HFFc6 (cell line): ENCODE data around the gene SLAIN2. TPM values are rescaled to one million over a fixed set of nuclear protein-coding genes. Genes with fewer than 3 reads are reported as not detected.

Experiments used
- DNase-seq: peaks from one replicate; pipeline ENCODE4 v3.0.0-alpha.2; 2018
- H3K27ac Mint-ChIP-seq: 2 replicates; pipeline ENCODE4 v1.8.0; 2020; ENCODE audit warnings: mild to moderate bottlenecking, mixed read lengths
- H3K27me3 Mint-ChIP-seq: 2 replicates; pipeline ENCODE4 v1.8.0; 2021; ENCODE audit warnings: mild to moderate bottlenecking, moderate library complexity, mixed read lengths; ENCODE audit not compliant: insufficient read depth
- H3K36me3 Mint-ChIP-seq: 2 replicates; pipeline ENCODE4 v1.8.0; 2021; ENCODE audit warnings: low read depth, mixed read lengths
- H3K4me1 Mint-ChIP-seq: 2 replicates; pipeline ENCODE4 v1.8.0; 2020; ENCODE audit warnings: low read depth, mixed read lengths
- H3K4me3 Mint-ChIP-seq: 2 replicates; pipeline ENCODE4 v1.8.0; 2020; ENCODE audit warnings: mild to moderate bottlenecking, moderate library complexity, mixed read lengths
- H3K9me3 Mint-ChIP-seq: 2 replicates; pipeline ENCODE4 v1.8.0; 2020; ENCODE audit warnings: mild to moderate bottlenecking, mixed read lengths
- total RNA-seq, 6 experiments: library from RNA; stranded (reverse); fragmentation: NEBNext Ultra II Directional; extraction: Animal tissue kit (Norgen Biotek cat#: 25700); gene quantifications; 2 replicates in 1 of 6; 3 replicates in 5 of 6; pipeline ENCODE4 v1.2.3, GENCODE V29; 2021
- TF ChIP-seq, protein P1 (sequence below): fragments of 200-600 bp; sonication (generic); IDR thresholded peaks from 2 replicates; pipeline ENCODE4 v1.5.0; 2021; ENCODE audit warnings: antibody characterized with exemption, mild to moderate bottlenecking

The SLAIN2 gene
- total RNA-seq, 6 experiments from 2014 or later = 93.7 to 136 (median 114) TPM

DNA sequence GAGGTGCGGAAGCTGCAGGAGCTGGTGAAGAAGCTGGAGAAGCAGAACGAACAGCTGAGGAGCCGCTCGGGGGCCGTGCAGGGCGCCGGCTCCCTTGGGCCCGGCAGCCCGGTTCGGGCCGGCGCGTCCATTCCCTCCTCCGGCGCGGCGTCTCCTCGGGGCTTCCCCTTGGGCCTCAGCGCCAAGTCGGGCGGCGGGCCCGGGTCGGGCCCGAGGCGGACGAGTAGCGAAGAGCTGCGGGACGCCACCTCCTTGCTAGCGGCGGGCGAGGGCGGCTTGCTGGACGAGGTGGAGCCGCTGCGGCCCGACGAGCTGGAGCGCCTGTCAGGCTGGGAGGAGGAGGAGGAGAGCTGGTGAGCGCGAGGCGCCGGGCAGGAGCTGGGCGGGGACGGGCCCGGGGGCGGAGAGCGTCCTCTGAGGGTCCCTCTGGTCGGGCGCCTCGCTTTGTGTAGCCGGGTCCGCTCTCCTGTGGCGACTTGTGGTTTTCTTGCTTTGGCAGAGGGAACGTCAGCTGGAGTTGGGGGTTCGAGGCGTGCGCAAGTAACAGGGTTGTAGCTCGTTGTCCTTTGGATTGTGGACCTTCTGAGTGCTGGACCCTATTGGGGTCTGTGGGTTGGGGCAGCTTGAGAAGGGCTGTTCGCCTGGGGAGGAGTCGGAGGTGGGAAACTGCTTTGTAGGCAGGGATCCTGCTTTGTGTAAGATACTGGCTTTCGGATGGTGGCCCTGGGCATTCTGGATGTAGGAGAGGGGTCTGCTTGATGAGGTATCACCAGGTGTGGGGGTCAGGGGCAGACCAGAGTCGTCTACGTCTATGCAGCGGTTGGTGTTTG lies 662 bp downstream of the SLAIN2 start:
- no peaks in the 10 kb centered on the region for H3K9me3 Mint-ChIP-seq
- H3K27ac Mint-ChIP-seq = peak overlapping the region; percentile 97
- peak overlapping the region; percentile 100 for H3K4me3 Mint-ChIP-seq
- peaks cover 76% of the 10 kb centered on the region for H3K4me1 Mint-ChIP-seq
- TF ChIP-seq, protein P1, sequence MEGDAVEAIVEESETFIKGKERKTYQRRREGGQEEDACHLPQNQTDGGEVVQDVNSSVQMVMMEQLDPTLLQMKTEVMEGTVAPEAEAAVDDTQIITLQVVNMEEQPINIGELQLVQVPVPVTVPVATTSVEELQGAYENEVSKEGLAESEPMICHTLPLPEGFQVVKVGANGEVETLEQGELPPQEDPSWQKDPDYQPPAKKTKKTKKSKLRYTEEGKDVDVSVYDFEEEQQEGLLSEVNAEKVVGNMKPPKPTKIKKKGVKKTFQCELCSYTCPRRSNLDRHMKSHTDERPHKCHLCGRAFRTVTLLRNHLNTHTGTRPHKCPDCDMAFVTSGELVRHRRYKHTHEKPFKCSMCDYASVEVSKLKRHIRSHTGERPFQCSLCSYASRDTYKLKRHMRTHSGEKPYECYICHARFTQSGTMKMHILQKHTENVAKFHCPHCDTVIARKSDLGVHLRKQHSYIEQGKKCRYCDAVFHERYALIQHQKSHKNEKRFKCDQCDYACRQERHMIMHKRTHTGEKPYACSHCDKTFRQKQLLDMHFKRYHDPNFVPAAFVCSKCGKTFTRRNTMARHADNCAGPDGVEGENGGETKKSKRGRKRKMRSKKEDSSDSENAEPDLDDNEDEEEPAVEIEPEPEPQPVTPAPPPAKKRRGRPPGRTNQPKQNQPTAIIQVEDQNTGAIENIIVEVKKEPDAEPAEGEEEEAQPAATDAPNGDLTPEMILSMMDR = peak; percentile 29; the same call in 1 of the 2 replicates
- DNase-seq = no peak
- H3K36me3 Mint-ChIP-seq = peaks cover 6% of the 10 kb centered on the region
- H3K27me3 Mint-ChIP-seq = peaks cover 4% of the 10 kb centered on the region; the same call in 1 of the 2 replicates

DNA sequence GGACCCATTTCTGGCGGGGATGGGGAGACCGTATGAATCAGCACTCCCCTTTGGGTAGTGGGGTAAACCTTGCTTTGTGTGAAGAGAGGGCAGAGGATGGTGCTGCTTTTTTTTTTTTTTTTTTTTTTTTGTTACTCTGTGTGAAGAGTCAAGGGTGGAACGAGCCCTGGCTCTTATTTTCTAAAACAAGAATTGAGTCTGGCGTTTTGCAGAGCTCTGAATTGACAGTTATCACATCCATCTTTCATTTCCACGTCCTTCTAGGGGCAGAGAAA lies 1.2 kb downstream of the SLAIN2 start:
- peaks cover 73% of the 10 kb centered on the region for H3K4me1 Mint-ChIP-seq
- H3K27ac Mint-ChIP-seq = peak overlapping the region; percentile 91
- no peak for DNase-seq
- TF ChIP-seq, protein P1 = no peak
- H3K9me3 Mint-ChIP-seq = no peaks in the 10 kb centered on the region
- H3K4me3 Mint-ChIP-seq = peak overlapping the region; percentile 100
- peaks cover 4% of the 10 kb centered on the region; the same call in 1 of the 2 replicates for H3K27me3 Mint-ChIP-seq
- peaks cover 6% of the 10 kb centered on the region for H3K36me3 Mint-ChIP-seq

DNA sequence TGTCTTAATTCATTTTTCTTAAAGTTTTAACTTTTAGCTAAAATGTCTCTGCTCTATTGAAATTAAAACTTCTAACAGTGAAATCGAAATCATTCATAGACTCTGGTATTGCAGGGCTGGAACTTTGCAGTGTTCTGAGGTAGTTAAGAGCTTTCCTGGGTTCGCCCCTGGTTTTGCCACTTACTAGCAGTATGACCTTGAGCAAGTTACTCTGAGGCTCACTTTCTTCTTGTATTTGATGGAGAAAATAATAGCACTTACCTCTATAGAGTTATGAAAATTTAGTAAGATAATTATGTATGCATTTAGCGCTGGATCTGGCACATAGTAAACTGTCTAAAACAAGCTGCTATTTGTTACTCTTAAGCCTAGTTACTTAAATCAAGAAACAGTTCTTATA lies 1.7 kb downstream of the SLAIN2 start:
- no peaks in the 10 kb centered on the region for H3K9me3 Mint-ChIP-seq
- no peak for DNase-seq
- H3K4me1 Mint-ChIP-seq = peaks cover 73% of the 10 kb centered on the region
- H3K27me3 Mint-ChIP-seq = peaks cover 4% of the 10 kb centered on the region; the same call in 1 of the 2 replicates
- TF ChIP-seq, protein P1 = no peak
- peak overlapping the region; percentile 22 for H3K27ac Mint-ChIP-seq
- H3K36me3 Mint-ChIP-seq = peaks cover 6% of the 10 kb centered on the region
- peak overlapping the region; percentile 100 for H3K4me3 Mint-ChIP-seq

DNA sequence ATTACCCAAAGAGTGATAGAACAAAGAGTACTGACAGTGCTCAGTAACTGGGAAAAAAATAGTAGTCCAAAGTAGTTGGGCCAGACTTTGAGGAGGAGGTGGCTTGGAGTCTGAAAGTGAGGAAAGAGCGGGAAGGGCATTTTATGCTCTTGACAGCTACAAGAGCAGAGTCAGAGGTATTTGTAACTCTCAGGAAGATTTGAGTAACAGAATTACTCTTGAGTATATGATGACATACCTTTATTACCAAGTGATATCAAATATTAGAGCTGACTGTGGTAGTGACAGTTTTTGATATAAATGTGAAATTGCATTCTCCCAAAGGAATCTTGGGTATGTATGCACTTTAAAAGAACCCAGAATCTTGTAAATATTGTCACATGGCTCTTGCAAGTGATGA lies 2.2 kb downstream of the SLAIN2 start:
- no peak for DNase-seq
- TF ChIP-seq, protein P1 = no peak
- peaks cover 68% of the 10 kb centered on the region for H3K4me1 Mint-ChIP-seq
- H3K36me3 Mint-ChIP-seq = peaks cover 6% of the 10 kb centered on the region
- H3K4me3 Mint-ChIP-seq = peak overlapping the region; percentile 100
- peaks cover 4% of the 10 kb centered on the region; the same call in 1 of the 2 replicates for H3K27me3 Mint-ChIP-seq
- peak overlapping the region; percentile 22 for H3K27ac Mint-ChIP-seq
- H3K9me3 Mint-ChIP-seq = no peaks in the 10 kb centered on the region

DNA sequence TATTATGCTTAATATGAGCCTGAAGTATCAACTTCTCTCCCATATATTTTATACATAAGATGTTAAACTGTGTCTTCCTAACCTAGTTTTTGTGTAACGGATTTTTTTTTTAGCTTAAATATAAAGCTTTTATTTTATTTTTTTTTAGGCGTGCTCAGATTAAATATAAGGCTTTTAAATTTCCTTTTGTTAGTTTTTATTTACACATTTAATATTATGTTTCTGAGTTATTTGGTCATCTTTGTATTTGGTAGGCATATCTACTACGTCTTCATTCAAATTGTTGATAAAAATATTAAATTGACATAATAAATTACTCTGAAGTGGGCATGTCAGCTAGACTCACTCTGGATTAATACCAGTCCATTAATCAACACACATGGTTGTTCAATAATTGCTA lies 4.2 kb downstream of the SLAIN2 start:
- Mint-ChIP-seq H3K27me3 (peaks cover 4% of the 10 kb centered on the region; the same call in 1 of the 2 replicates), H3K27ac (no peak overlapping the region), H3K36me3 (peaks cover 6% of the 10 kb centered on the region), H3K4me1 (peaks cover 64% of the 10 kb centered on the region), H3K9me3 (no peaks in the 10 kb centered on the region), H3K4me3 (no peak overlapping the region)
- TF ChIP-seq, protein P1 = no peak
- DNase-seq = no peak
